Keratinocyte (primary cell): Measurements from ENCODE around the gene DCST1. TPM values are rescaled to one million over a fixed set of nuclear protein-coding genes. Genes with fewer than 3 reads are reported as not detected.
A peak's percentile ranks its signal among the peaks of the same experiment; 100 is the strongest.

ENCODE experiments used
- DNase-seq: peaks from one replicate; pipeline ENCODE4 v3.0.0-alpha.2; 2011; ENCODE audit warnings: low read depth, missing footprints, low spot score
- FAIRE-seq: peaks from 2 replicates; lab custom pipeline; 2011; peaks lifted over from hg19 to GRCh38; lab: Jason Lieb, UNC
- H2AFZ ChIP-seq: 2 replicates; pipeline ENCODE4 v1.6.0; 2012; ENCODE audit warnings: low read length, control low read depth, inconsistent platforms; ENCODE audit not compliant: control insufficient read depth
- H3K27ac ChIP-seq: 2 replicates; pipeline ENCODE4 v1.5.1; 2011; ENCODE audit warnings: low read length; ENCODE audit not compliant: control insufficient read depth, insufficient read depth
- H3K27me3 ChIP-seq: 3 replicates; pipeline ENCODE4 v1.6.0; 2011; ENCODE audit warnings: low read length; ENCODE audit not compliant: control insufficient read depth, insufficient read depth; ENCODE audit errors: extremely low read depth
- H3K36me3 ChIP-seq, 2 experiments: 2 replicates in 1 of 2; 3 replicates in 1 of 2; pipeline ENCODE4 v1.5.1; 2011; ENCODE audit warnings: low read length in 2 of 2, mild to moderate bottlenecking in 1 of 2; ENCODE audit not compliant: control insufficient read depth in 2 of 2, insufficient read depth in 2 of 2; ENCODE audit errors: extremely low read depth in 1 of 2
- H3K4me1 ChIP-seq: 3 replicates; pipeline ENCODE4 v1.5.1; 2011; ENCODE audit warnings: low read length; ENCODE audit not compliant: control insufficient read depth, insufficient read depth; ENCODE audit errors: extremely low read depth
- H3K4me2 ChIP-seq: 3 replicates; pipeline ENCODE4 v1.6.0; 2011; ENCODE audit warnings: low read depth, low read length; ENCODE audit not compliant: control insufficient read depth, insufficient read depth; ENCODE audit errors: extremely low read depth
- H3K4me3 ChIP-seq, 3 experiments: fragments of 200-600 bp in 1 of 3; sonication (generic) in 1 of 3; 2 replicates in 2 of 3; 3 replicates in 1 of 3; pipeline ENCODE4 v1.5.1; 2011 to 2016; ENCODE audit warnings: low read length in 3 of 3, mild to moderate bottlenecking in 3 of 3, control low read depth in 2 of 3, inconsistent platforms in 1 of 3, low read depth in 1 of 3, mixed read lengths in 1 of 3, mixed run types in 1 of 3, moderate library complexity in 1 of 3; ENCODE audit not compliant: control insufficient read depth in 2 of 3, insufficient read depth in 2 of 3; ENCODE audit errors: extremely low read depth in 1 of 3
- H3K79me2 ChIP-seq: 2 replicates; pipeline ENCODE4 v1.6.0; 2012; ENCODE audit warnings: low read length; ENCODE audit not compliant: control insufficient read depth, insufficient read depth
- H3K9ac ChIP-seq: 3 replicates; pipeline ENCODE4 v1.6.0; 2011; ENCODE audit warnings: low read length; ENCODE audit not compliant: control insufficient read depth, insufficient read depth; ENCODE audit errors: extremely low read depth
- H3K9me1 ChIP-seq: 3 replicates; pipeline ENCODE4 v1.6.0; 2011; ENCODE audit warnings: low read length; ENCODE audit not compliant: control insufficient read depth, insufficient read depth; ENCODE audit errors: extremely low read depth
- H3K9me3 ChIP-seq: 2 replicates; pipeline ENCODE4 v1.5.1; 2012; ENCODE audit warnings: low read depth, low read length; ENCODE audit not compliant: control insufficient read depth
- H4K20me1 ChIP-seq: 3 replicates; pipeline ENCODE4 v1.6.0; 2011; ENCODE audit warnings: low read length; ENCODE audit not compliant: control insufficient read depth, insufficient read depth; ENCODE audit errors: extremely low read depth
- EZH2 ChIP-seq: IDR thresholded peaks from one replicate; pipeline ENCODE4 v1.6.1; 2012; ENCODE audit warnings: inconsistent platforms, mild to moderate bottlenecking, low read length, moderate library complexity
- dilution Hi-C: fragments of 300-500 bp; cut with MboI; formaldehyde crosslinking; loops from one replicate; pipeline ENCODE4 v1.7.0; 2020; ENCODE audit warnings: low sequenced_read_pairs; ENCODE audit not compliant: extremely low pct_ligation_motif_present
- polyA plus RNA-seq, 5 experiments: library from polyadenylated mRNA; depleted of rRNA in 3 of 5; stranded (reverse) in 3 of 5; stranded (forward) in 1 of 5; unstranded in 1 of 5; fragments of >200 nt; gene quantifications; 1 replicate in 1 of 5; 2 replicates in 3 of 5; 3 replicates in 1 of 5; pipeline versions ENCODE4 v1.2.1 to v1.2.3, GENCODE V29; 2011 to 2012; ENCODE audit warnings: missing spikeins in 2 of 5, low read depth in 1 of 5, low replicate concordance in 1 of 5
- TF ChIP-seq, protein P1 (sequence below), 3 experiments: IDR thresholded peaks in 1 of 3; conservative IDR thresholded peaks in 1 of 3; optimal IDR thresholded peaks in 1 of 3; 2 replicates in 2 of 3; 3 replicates in 1 of 3; pipeline versions ENCODE3 to v1.5.1; 2011; ENCODE audit warnings: low read length in 3 of 3, mild to moderate bottlenecking in 3 of 3, moderate library complexity in 2 of 3, control low read depth in 1 of 3, inconsistent platforms in 1 of 3; ENCODE audit not compliant: insufficient read depth in 2 of 3; ENCODE audit errors: extremely low read depth in 1 of 3

The DCST1 gene
- polyA plus RNA-seq, 1 donor (not counting 4 experiments of a cell fraction or from before 2014, with no cell fraction given) = not detected

DNA sequence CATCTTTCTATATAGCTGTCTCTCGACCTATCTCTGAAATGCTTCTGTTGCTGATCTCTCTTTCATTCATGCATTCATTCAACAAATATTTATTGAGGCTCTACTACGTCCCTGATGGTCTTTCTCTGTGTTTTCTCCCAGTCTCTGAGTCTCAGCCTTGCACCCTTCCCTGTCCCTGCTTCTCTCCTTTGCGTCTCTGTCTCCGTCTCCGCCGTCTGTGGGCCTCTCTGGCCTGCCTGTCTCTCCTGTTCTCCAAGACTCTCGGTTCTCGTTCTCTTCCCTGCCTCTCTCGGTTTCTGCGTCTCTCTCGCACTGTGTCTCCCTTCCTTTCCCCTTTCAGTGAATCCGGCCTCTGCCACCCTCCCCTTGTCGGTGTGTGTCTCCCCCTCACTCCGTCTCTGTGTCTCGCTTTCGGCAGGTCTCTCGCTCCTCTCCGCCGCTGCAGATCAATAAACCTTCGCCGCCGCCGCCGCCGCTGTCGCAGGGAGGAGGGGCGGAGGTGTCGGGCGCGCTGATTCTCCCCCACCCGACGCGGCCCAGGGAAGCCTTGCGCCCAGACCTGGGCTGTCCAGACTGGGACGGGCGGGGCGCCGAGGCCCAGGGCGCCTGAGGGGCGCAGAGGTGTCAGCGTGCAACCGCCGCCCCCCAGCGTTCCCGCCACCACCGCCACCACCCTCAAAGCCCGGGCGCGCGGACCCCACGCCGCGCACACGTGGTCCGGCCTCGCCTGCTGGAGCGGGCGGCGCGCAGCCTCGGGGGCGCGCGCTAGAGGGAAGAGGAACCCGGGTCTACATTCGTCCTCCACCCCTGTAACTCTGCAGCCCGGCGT is 48.1 kb downstream of the DCST1 start:
- dilution Hi-C loops = no loop called here
- no peak for FAIRE-seq
- Histone ChIP-seq H3K4me1 (peaks cover 62% of the 10 kb centered on the region), H3K79me2 (no peaks in the 10 kb centered on the region), H3K27ac (no peak overlapping the region), H3K9ac (peak overlapping the region; percentile 15), H4K20me1 (no peaks in the 10 kb centered on the region), H3K9me1 (no peaks in the 10 kb centered on the region), H3K4me3 (peak overlapping the region in 1 of 3 experiments; percentile 18), H2AFZ (peak overlapping the region; percentile 43), H3K4me2 (peak overlapping the region; percentile 78), H3K27me3 (peaks cover 38% of the 10 kb centered on the region), H3K36me3 (no peaks in the 10 kb centered on the region), H3K9me3 (no peaks in the 10 kb centered on the region)
- DNase-seq = no peak
- peak; percentile 87 for TF ChIP-seq EZH2
- TF ChIP-seq, protein P1, sequence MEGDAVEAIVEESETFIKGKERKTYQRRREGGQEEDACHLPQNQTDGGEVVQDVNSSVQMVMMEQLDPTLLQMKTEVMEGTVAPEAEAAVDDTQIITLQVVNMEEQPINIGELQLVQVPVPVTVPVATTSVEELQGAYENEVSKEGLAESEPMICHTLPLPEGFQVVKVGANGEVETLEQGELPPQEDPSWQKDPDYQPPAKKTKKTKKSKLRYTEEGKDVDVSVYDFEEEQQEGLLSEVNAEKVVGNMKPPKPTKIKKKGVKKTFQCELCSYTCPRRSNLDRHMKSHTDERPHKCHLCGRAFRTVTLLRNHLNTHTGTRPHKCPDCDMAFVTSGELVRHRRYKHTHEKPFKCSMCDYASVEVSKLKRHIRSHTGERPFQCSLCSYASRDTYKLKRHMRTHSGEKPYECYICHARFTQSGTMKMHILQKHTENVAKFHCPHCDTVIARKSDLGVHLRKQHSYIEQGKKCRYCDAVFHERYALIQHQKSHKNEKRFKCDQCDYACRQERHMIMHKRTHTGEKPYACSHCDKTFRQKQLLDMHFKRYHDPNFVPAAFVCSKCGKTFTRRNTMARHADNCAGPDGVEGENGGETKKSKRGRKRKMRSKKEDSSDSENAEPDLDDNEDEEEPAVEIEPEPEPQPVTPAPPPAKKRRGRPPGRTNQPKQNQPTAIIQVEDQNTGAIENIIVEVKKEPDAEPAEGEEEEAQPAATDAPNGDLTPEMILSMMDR (optimal IDR thresholded peaks at IDR 0.05 in 1 of 3, IDR thresholded peaks at IDR 0.05 in 1 of 3, conservative IDR thresholded peaks at IDR 0.05 in 1 of 3; ENCODE audit: extremely low read depth in 1 of 3, insufficient read depth in 2 of 3, low read length in 3 of 3) = no peak

DNA sequence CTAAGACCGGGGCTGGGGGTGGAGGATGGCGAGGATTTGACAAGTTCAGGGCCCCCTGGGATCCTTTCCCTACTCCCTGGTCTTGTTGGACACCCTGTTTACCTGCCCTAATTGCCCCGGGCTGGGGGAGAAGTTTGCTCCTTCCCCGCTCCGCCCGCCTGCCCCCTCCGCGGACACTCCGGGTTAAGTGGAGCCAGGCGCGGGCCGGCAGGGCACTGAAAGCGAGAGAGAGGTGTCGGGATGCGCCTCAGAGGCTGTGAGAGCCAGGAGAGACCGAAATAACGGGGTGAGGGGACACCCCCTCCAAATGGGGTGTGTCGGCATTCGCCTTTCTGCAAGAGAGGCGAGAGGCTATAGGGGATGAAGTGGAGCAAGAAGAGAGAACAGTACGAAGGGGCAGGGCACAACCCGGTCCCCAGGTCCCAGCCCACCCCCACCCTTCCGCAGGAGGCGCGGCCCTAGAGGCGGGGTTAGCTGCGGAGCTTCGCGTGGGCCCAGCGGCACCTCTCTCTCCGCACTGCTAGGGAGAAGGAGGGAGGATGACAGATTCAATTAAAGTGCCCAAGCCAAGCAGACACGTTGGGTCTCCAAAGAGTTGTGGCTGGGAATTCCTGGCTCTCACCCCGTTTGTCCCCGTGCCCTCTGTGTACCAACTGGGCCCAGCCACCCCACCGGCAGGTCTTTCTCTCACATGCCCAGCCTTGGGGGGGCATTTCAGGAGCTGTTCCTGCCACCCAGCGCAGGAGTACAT is 48.9 kb downstream of the DCST1 start:
- no peak for FAIRE-seq
- Histone ChIP-seq H3K4me2 (peak overlapping the region; percentile 56), H3K9ac (peak overlapping the region; percentile 15), H3K79me2 (no peaks in the 10 kb centered on the region), H2AFZ (peak overlapping the region; percentile 21), H3K27me3 (peaks cover 38% of the 10 kb centered on the region), H3K36me3 (no peaks in the 10 kb centered on the region), H3K9me3 (no peaks in the 10 kb centered on the region), H3K9me1 (no peaks in the 10 kb centered on the region), H4K20me1 (no peaks in the 10 kb centered on the region), H3K4me1 (peaks cover 62% of the 10 kb centered on the region), H3K27ac (no peak overlapping the region), H3K4me3 (peak overlapping the region in 1 of 3 experiments; percentile 34)
- no peak for DNase-seq
- TF ChIP-seq EZH2 = peak; percentile 79
- TF ChIP-seq, protein P1 (optimal IDR thresholded peaks at IDR 0.05 in 1 of 3, IDR thresholded peaks at IDR 0.05 in 1 of 3, conservative IDR thresholded peaks at IDR 0.05 in 1 of 3; ENCODE audit: extremely low read depth in 1 of 3, insufficient read depth in 2 of 3, low read length in 3 of 3) = no peak
- dilution Hi-C loops = no loop called here
